Effector CD8-positive, alpha-beta T cell (primary cell): Measurements from ENCODE around the gene KSR2.

Source experiments
- DNase-seq: peaks from one replicate; lab custom pipeline; 2025; lab: John Stamatoyannopoulos, UW

The KSR2 gene

DNA sequence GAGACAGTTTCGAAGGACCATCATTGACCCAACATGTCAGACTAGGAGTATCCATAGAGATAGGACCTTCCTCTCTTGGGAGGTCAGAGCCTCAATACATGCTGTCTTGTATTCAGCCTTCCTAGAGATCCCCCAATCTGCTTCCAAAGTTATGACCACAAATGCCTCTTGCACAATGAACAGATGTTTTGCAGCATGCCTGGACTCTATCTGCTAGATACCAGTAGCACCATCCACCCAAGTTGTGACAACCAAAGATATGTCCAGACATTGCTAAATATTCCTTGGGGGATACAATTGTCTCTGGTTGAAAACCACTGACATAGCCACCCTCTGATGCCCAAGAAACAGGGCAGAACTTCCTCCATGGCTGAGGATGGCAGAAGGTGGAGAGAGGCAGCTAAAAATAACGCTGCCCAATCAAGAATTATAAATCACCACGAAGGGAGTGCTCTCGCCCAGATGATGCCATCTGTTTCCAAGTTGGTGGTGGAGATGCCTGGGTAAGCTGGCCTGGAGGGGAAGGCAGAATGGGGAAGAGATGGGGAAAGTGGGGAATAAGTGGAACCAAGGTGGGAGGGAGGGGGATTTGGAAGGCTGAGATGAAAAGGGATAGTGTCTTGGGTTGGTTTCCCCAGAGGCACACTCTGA lies 564.5 kb downstream of the KSR2 start:
- DNase-seq = no peak

- DNase-seq = no peak
These were observed 565.1 kb downstream of the KSR2 start for GRCh38 chr12:117403586-117404139.
